Stomach (tissue), 9 donors: ENCODE data around the gene PARP11. TPM values are rescaled to one million over a fixed set of nuclear protein-coding genes. Genes with fewer than 3 reads are reported as not detected.
A peak's percentile ranks its signal among the peaks of the same experiment; 100 is the strongest.

Experiments used
- DNase-seq, 2 donors: peaks; one replicate each; pipeline versions ENCODE4 v3.0.0 to v3.0.0-alpha.2; 2013 to 2019
- H3K27ac ChIP-seq, 5 donors: fragments of 200-600 bp in 4 of 5; sonication (generic) in 4 of 5; one replicate each; pipeline ENCODE4 v1.5.1; 2013 to 2019; ENCODE audit warnings: mild to moderate bottlenecking in 1 of 5, moderate library complexity in 1 of 5
- H3K27me3 ChIP-seq, 3 donors: fragments of 200-600 bp; sonication (generic); one replicate each; pipeline ENCODE4 v1.5.1; 2017 to 2019; ENCODE audit warnings: mixed run types in 1 of 3
- H3K36me3 ChIP-seq, 4 donors: fragments of 200-600 bp; sonication (generic); 1 replicate in 3 of 4; 2 replicates in 1 of 4; pipeline ENCODE4 v1.5.1; 2016 to 2019
- H3K4me1 ChIP-seq, 4 donors: fragments of 200-600 bp; sonication (generic); one replicate each; pipeline ENCODE4 v1.5.1; 2016 to 2019
- H3K4me3 ChIP-seq, 4 donors: fragments of 200-600 bp; sonication (generic) in 3 of 4; one replicate each; pipeline ENCODE4 v1.5.1; 2016 to 2019; ENCODE audit warnings: mild to moderate bottlenecking in 1 of 4
- H3K9me3 ChIP-seq, 4 donors: fragments of 200-600 bp; sonication (generic); one replicate each; pipeline ENCODE4 v1.5.1; 2016 to 2019
- CTCF ChIP-seq, 7 experiments: fragments of 450-650 bp in 4 of 7; fragments of 200-600 bp in 3 of 7; sonication (generic) in 3 of 7; IDR thresholded peaks; one replicate each; pipeline ENCODE4 v1.5.1; 2016 to 2019; ENCODE audit warnings: antibody characterized with exemption in 7 of 7, control low read depth in 2 of 7, mild to moderate bottlenecking in 1 of 7
- EP300 ChIP-seq: sonication (generic); formaldehyde crosslinking; IDR thresholded peaks from one replicate; pipeline ENCODE4 v1.6.1; 2017; ENCODE audit warnings: antibody characterized with exemption
- POLR2A ChIP-seq, 4 donors: fragments of 450-650 bp; IDR thresholded peaks; one replicate each; pipeline ENCODE4 v1.6.1; 2016; ENCODE audit warnings: antibody characterized with exemption in 4 of 4, control low read depth in 2 of 4, mild to moderate bottlenecking in 1 of 4, moderate library complexity in 1 of 4
- POLR2AphosphoS5 ChIP-seq, 3 donors: sonication (generic); formaldehyde crosslinking; IDR thresholded peaks; one replicate each; pipeline ENCODE4 v1.6.1; 2016; ENCODE audit warnings: antibody characterized with exemption in 3 of 3
- WGBS, 5 donors: extraction: QIAGEN DNeasy Blood & Tissue Kit in 3 of 5; methylation state at CpG; one replicate each; pipeline versions ENCODE4 v1.1.5 to v1.1.7; 2013 to 2018; 5-methylcytosine and 5-hydroxymethylcytosine counted together
- intact Hi-C: fragments of 100-400 bp; cut with DNase I; formaldehyde crosslinking; loops from one replicate; pipeline ENCODE4 v1.15.1; 2023; ENCODE audit warnings: low total_unique reads
- polyA plus RNA-seq, 3 donors: library from polyadenylated mRNA; stranded (reverse); fragments of 200-250 nt; gene quantifications; one replicate each; pipeline ENCODE4 v1.2.3, GENCODE V29; 2013
- total RNA-seq, 5 donors: library from RNA; depleted of rRNA; stranded (reverse); fragments of >200 nt; gene quantifications; one replicate each; pipeline versions ENCODE4 v1.1.0 to v1.2.3, GENCODE V29; 2014 to 2016
- donor health status: healthy with polysubstance abuse.
- donor health status: Bipolar disorder and iron deficiency.
- donor health status: healthy.

The PARP11 gene
- total and polyA plus RNA-seq, 8 donors = 1.4 to 8.1 (median 3.7) TPM

GRCh38 chr12:3795492-3796133 is 77.6 kb downstream of the PARP11 start:
- intact Hi-C loops = no loop called here
- no peak overlapping the region for H3K4me3 ChIP-seq
- WGBS, 5 donors = 24 to 49% (median 31%) methylated on average over 5 of the region's 5 CpGs
- no peaks in the 10 kb centered on the region for H3K9me3 ChIP-seq
- peaks cover 0 to 7% (median 2%) of the 10 kb centered on the region in 4 donors for H3K36me3 ChIP-seq
- peaks cover 0 to 3% (median 0%) of the 10 kb centered on the region in 4 donors for H3K4me1 ChIP-seq
- no peak for TF ChIP-seq EP300
- no peak overlapping the region for H3K27ac ChIP-seq
- no peaks in the 10 kb centered on the region for H3K27me3 ChIP-seq
- DNase-seq = peak in 1 of 2 donors; percentile 23

DNA sequence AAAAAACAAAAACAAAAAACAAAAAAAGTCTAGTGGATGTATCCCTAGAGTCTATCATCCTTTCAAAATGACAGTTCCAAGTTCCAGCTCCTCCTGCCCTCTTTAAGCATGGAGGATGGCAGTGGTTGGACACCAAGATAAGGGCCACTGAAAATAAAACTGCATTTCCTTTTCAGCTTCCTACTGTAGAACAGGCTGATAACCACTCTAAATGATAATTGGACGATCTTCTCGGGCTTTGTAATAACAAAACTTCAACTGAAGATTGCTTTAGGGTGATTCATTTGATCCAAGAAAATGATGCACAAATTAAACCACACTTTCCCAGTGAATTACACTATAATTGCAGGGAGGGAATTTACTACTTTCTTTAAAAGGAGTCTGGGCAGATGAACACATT is 78.1 kb downstream of the PARP11 start:
- no peak for DNase-seq
- Histone ChIP-seq H3K4me1 (peaks cover 0 to 3% (median 0%) of the 10 kb centered on the region in 4 donors), H3K9me3 (no peaks in the 10 kb centered on the region), H3K27me3 (no peaks in the 10 kb centered on the region), H3K36me3 (peaks cover 0 to 7% (median 2%) of the 10 kb centered on the region in 4 donors), H3K27ac (no peak overlapping the region), H3K4me3 (no peak overlapping the region)
- TF ChIP-seq EP300 = no peak
- TF ChIP-seq POLR2AphosphoS5 (IDR thresholded peaks at IDR 0.05) = no peak
- no peak for TF ChIP-seq CTCF (IDR thresholded peaks at IDR 0.05)
- no peak for TF ChIP-seq POLR2A (IDR thresholded peaks at IDR 0.05)
- 17 to 41% (median 23%) methylated on average over 2 of the region's 2 CpGs for WGBS, 5 donors
- intact Hi-C loops = no loop called here

GRCh38 chr12:3792623-3793288 is 80.4 kb downstream of the PARP11 start:
- Histone ChIP-seq H3K4me3 (no peak overlapping the region), H3K36me3 (peaks cover 0 to 4% (median under 1%) of the 10 kb centered on the region in 4 donors), H3K4me1 (peaks cover 0 to 3% (median 0%) of the 10 kb centered on the region in 4 donors), H3K27me3 (no peaks in the 10 kb centered on the region), H3K9me3 (peaks cover 0 to 5% (median 0%) of the 10 kb centered on the region in 4 donors), H3K27ac (no peak overlapping the region)
- no peak for DNase-seq
- TF ChIP-seq POLR2AphosphoS5 (IDR thresholded peaks at IDR 0.05) = no peak
- TF ChIP-seq CTCF (IDR thresholded peaks at IDR 0.05) = no peak
- no peak for TF ChIP-seq EP300
- no peak for TF ChIP-seq POLR2A (IDR thresholded peaks at IDR 0.05)
- intact Hi-C loops = no loop called here
- 88 to 94% (median 89%) methylated on average over 10 of the region's 10 CpGs for WGBS, 5 donors

GRCh38 chr12:3791256-3791874 is 81.8 kb downstream of the PARP11 start:
- H3K27me3 ChIP-seq = no peaks in the 10 kb centered on the region
- no peaks in the 10 kb centered on the region for H3K36me3 ChIP-seq
- 70 to 89% (median 85%) methylated on average over 5 of the region's 5 CpGs for WGBS, 5 donors
- H3K27ac ChIP-seq = no peak overlapping the region
- H3K9me3 ChIP-seq = peaks cover 0 to 5% (median 0%) of the 10 kb centered on the region in 4 donors
- intact Hi-C loops = no loop called here
- H3K4me1 ChIP-seq = peaks cover 0 to 3% (median 0%) of the 10 kb centered on the region in 4 donors
- TF ChIP-seq POLR2AphosphoS5 (IDR thresholded peaks at IDR 0.05) (no peak), EP300 (no peak), POLR2A (IDR thresholded peaks at IDR 0.05) (no peak), CTCF (IDR thresholded peaks at IDR 0.05) (no peak)
- DNase-seq = no peak
- H3K4me3 ChIP-seq = no peak overlapping the region
